Activated naive CD8-positive, alpha-beta T cell treated with anti-CD3 and anti-CD28 coated beads, Interleukin-2, amount 10 ng/mL, durations not matched to agents 7 days and 5 days (primary cell): Measurements from ENCODE around the gene HYAL2. TPM values are rescaled to one million over a fixed set of nuclear protein-coding genes. Genes with fewer than 3 reads are reported as not detected.

Source experiments
- ATAC-seq: fragments of 150-1000 bp; cut with Tn5 transposase; one replicate; pipeline ENCODE4 v1.10.0; 2021; ENCODE audit warnings: low read depth, moderate library complexity
- POLR2A ChIA-PET: fragments of 350-600 bp; sonication (Branson Sonifier 250); formaldehyde crosslinking; loops from one replicate; lab custom pipeline; 2021; ENCODE audit warnings: antibody characterized with exemption; lab: Charles Lee
- DNase-seq: peaks from one replicate; pipeline ENCODE4 v3.0.0; 2021
- H3K27ac Mint-ChIP-seq: one replicate; pipeline ENCODE4 v1.8.0; 2022; ENCODE audit warnings: mild to moderate bottlenecking, mixed read lengths
- H3K27me3 Mint-ChIP-seq: one replicate; pipeline ENCODE4 v1.8.0; 2022; ENCODE audit warnings: mild to moderate bottlenecking, moderate library complexity, mixed read lengths
- H3K36me3 Mint-ChIP-seq: one replicate; pipeline ENCODE4 v1.8.0; 2021; ENCODE audit warnings: mild to moderate bottlenecking, mixed read lengths
- H3K4me1 Mint-ChIP-seq: one replicate; pipeline ENCODE4 v1.8.0; 2021; ENCODE audit warnings: mixed read lengths
- H3K4me3 Mint-ChIP-seq: one replicate; pipeline ENCODE4 v1.8.0; 2022; ENCODE audit warnings: mild to moderate bottlenecking, moderate library complexity, mixed read lengths
- H3K9me3 Mint-ChIP-seq: one replicate; pipeline ENCODE4 v1.8.0; 2021; ENCODE audit warnings: mixed read lengths
- total RNA-seq, 2 experiments: library from RNA; stranded (reverse); gene quantifications; one replicate each; pipeline ENCODE4 v1.2.3, GENCODE V29; 2021

The HYAL2 gene
- total RNA-seq, 2 experiments from 2014 or later, result 4.9 to 5.1 TPM

- peaks cover 37% of the 10 kb centered on the region for H3K4me1 Mint-ChIP-seq
- no peak overlapping the region for H3K27ac Mint-ChIP-seq
- DNase-seq (no peak), ATAC-seq (no peak)
- H3K27me3 Mint-ChIP-seq, result no peaks in the 10 kb centered on the region
- peaks cover 12% of the 10 kb centered on the region for H3K36me3 Mint-ChIP-seq
- H3K9me3 Mint-ChIP-seq, result no peaks in the 10 kb centered on the region
- H3K4me3 Mint-ChIP-seq, result peak overlapping the region; percentile 96
- POLR2A ChIA-PET, result interaction anchor here (1.1 to 5.8 kb wide), 4 partner anchors 15 to 28 kb away, joined by 3 to 45 read pairs (median 6); partner anchors contain the start of genes RASSF1 and TUSC2
These were observed 34.0 kb upstream of the HYAL2 start for GRCh38 chr3:50356553-50356952.

GRCh38 chr3:50355829-50356552 is 33.4 kb upstream of the HYAL2 start:
- ATAC-seq, result no peak
- Mint-ChIP-seq H3K27me3 (no peaks in the 10 kb centered on the region), H3K4me1 (peaks cover 42% of the 10 kb centered on the region), H3K4me3 (peak overlapping the region; percentile 96), H3K9me3 (no peaks in the 10 kb centered on the region), H3K36me3 (peaks cover 12% of the 10 kb centered on the region), H3K27ac (no peak overlapping the region)
- POLR2A ChIA-PET, result interaction anchor here (1.1 to 5.8 kb wide), 3 partner anchors 15 to 28 kb away, joined by 3 to 45 read pairs (median 9); partner anchors contain the start of genes RASSF1 and TUSC2
- no peak for DNase-seq

DNA sequence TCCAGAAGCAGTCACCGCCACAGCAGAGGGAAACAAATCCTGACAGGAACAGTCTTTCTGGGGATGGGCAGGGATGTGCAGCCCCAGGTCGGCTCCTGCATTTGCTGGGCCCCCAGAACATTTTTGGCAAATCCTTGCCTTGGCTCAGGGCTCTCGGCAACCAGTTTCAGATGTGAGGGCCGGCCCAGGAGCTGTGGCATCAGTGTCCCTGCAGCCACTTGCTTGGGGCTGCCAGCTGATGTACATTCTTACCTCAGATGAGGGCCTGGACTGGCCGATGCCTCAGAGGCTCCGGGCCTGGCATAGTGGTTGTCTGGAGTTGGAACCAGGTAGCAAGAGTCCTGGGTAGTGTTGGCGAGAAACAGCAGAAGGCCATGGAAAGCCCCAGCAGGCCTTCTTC is 32.3 kb upstream of the HYAL2 start:
- no peak for ATAC-seq
- no peak for DNase-seq
- peaks cover 47% of the 10 kb centered on the region for H3K4me1 Mint-ChIP-seq
- H3K27me3 Mint-ChIP-seq, result no peaks in the 10 kb centered on the region
- H3K4me3 Mint-ChIP-seq, result no peak overlapping the region
- peaks cover 12% of the 10 kb centered on the region for H3K36me3 Mint-ChIP-seq
- no peaks in the 10 kb centered on the region for H3K9me3 Mint-ChIP-seq
- POLR2A ChIA-PET, result interaction anchor here (1.5 to 7.0 kb wide), 3 partner anchors 11 to 18 kb away, joined by 7 to 82 read pairs (median 45); partner anchors contain the start of gene RASSF1
- H3K27ac Mint-ChIP-seq, result no peak overlapping the region

GRCh38 chr3:50354186-50354764 is 31.7 kb upstream of the HYAL2 start:
- DNase-seq (no peak), ATAC-seq (no peak)
- POLR2A ChIA-PET, result interaction anchor here (1.1 to 7.0 kb wide), 4 partner anchors 10 to 17 kb away, joined by 3 to 82 read pairs (median 26); partner anchors contain the start of gene RASSF1
- H3K36me3 Mint-ChIP-seq, result peaks cover 12% of the 10 kb centered on the region
- H3K4me1 Mint-ChIP-seq, result peaks cover 47% of the 10 kb centered on the region
- H3K27me3 Mint-ChIP-seq, result no peaks in the 10 kb centered on the region
- no peaks in the 10 kb centered on the region for H3K9me3 Mint-ChIP-seq
- H3K27ac Mint-ChIP-seq, result peak overlapping the region; percentile 18
- H3K4me3 Mint-ChIP-seq, result no peak overlapping the region

GRCh38 chr3:50353245-50354004 is 30.9 kb upstream of the HYAL2 start:
- H3K27me3 Mint-ChIP-seq, result no peaks in the 10 kb centered on the region
- ATAC-seq (no peak), DNase-seq (no peak)
- POLR2A ChIA-PET, result interaction anchor here (0.6 to 7.0 kb wide), 7 partner anchors 9 to 248 kb away, joined by 3 to 82 read pairs (median 7); partner anchors contain the start of gene RASSF1
- H3K27ac Mint-ChIP-seq, result no peak overlapping the region
- no peaks in the 10 kb centered on the region for H3K9me3 Mint-ChIP-seq
- peaks cover 50% of the 10 kb centered on the region for H3K4me1 Mint-ChIP-seq
- H3K36me3 Mint-ChIP-seq, result peaks cover 15% of the 10 kb centered on the region
- no peak overlapping the region for H3K4me3 Mint-ChIP-seq

DNA sequence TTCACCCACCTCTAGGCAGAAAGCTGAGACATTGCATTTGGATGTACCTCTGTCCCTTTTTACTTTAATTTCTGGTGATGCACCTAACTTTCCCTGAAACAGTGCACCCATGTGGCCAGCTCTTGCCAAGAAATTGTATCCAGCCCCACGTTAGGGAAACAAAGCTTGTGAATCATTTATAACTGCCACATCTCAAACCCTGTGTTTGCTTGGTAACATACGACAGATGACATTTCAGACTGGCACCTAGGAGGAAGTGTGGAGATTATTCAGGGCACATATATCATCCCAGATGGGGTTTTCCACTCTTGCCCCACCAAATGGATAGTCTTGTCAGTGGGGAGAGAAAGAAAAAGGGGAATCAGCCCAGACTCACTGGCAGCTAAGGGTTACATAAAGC is 30.2 kb upstream of the HYAL2 start:
- no peak for ATAC-seq
- Mint-ChIP-seq H3K27ac (no peak overlapping the region), H3K4me1 (peaks cover 47% of the 10 kb centered on the region), H3K4me3 (no peak overlapping the region), H3K36me3 (peaks cover 16% of the 10 kb centered on the region), H3K27me3 (no peaks in the 10 kb centered on the region), H3K9me3 (no peaks in the 10 kb centered on the region)
- POLR2A ChIA-PET, result interaction anchor here (0.6 to 7.0 kb wide), 7 partner anchors 11 to 258 kb away, joined by 3 to 82 read pairs (median 8); partner anchors contain the start of genes C3orf18, CISH and RASSF1
- DNase-seq, result no peak

- Mint-ChIP-seq H3K9me3 (no peaks in the 10 kb centered on the region), H3K4me1 (peaks cover 41% of the 10 kb centered on the region), H3K4me3 (peak overlapping the region; percentile 90), H3K36me3 (peaks cover 14% of the 10 kb centered on the region), H3K27me3 (no peaks in the 10 kb centered on the region), H3K27ac (peak overlapping the region; percentile 93)
- POLR2A ChIA-PET, result interaction anchor here (1.2 to 7.0 kb wide), 13 partner anchors 8 to 260 kb away, joined by 3 to 110 read pairs (median 12); partner anchors contain the start of genes C3orf18, CISH, HEMK1 and HYAL3
- DNase-seq, result no peak
- no peak for ATAC-seq
These were observed 28.8 kb upstream of the HYAL2 start for GRCh38 chr3:50351323-50351697.

DNA sequence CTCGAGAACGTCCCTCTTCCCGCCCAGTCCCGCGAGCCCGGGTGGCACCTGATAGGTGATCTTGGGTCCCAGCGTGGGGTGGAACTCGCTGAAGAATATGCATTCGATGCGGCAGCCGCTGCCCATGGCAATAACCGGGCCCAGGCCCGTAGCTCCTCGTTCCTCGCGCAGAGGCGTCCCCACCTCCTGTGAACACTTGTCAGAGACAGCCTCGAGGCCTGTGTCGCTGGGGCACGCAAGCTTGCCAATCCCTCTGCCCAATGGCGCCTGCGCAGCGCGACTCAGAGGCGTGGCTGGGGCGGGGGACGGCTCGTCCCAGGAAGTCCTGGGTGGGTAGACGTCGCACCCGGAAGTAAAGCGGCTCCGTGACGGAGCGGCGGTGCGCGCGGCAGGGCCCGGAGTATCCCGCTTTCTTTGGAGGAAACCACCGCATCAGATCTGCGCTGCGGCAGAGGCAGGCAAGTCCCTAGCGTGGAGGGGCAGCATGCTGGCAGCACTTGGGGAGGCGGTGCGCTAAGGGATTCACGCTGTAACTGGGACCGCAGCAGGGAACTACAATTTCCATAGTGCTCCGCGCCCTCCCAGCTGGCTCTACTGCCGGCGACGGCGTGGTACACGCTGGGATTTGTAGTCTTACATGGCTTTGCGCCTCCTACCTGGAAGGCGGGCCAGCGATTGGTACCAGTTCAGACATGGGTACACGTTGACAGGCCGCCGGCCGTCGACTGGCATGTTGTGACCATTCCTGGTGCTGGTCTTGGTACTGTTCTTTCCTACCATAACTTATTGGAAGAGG is 28.2 kb upstream of the HYAL2 start, which contains the start of the genes CYB561D2 and NPRL2:
CYB561D2 (plus strand) TSS at position 336 of the 796 bp plus-strand sequence. CDS start 572 bp downstream, outside the sequence.
NPRL2 (minus strand) TSS at position 249 of the 796 bp plus-strand sequence; CDS start at position 126, 123 bp downstream.
- Mint-ChIP-seq H3K27me3 (no peaks in the 10 kb centered on the region), H3K36me3 (peaks cover 14% of the 10 kb centered on the region), H3K4me3 (peak within 1 kb of the TSS; percentile 90), H3K27ac (peak within 1 kb of the TSS; percentile 93), H3K4me1 (peaks cover 46% of the 10 kb centered on the region), H3K9me3 (no peaks in the 10 kb centered on the region)
- POLR2A ChIA-PET, result interaction anchor here (0.6 to 7.0 kb wide), 19 partner anchors 9 to 260 kb away, joined by 3 to 110 read pairs (median 8); partner anchors contain the start of genes C3orf18, CISH, HEMK1 and HYAL3
- peak; percentile 90 for ATAC-seq
- DNase-seq, result peak; percentile 99

GRCh38 chr3:50350213-50350526 is 27.6 kb upstream of the HYAL2 start:
- POLR2A ChIA-PET, result interaction anchor here (0.6 to 7.0 kb wide), 19 partner anchors 9 to 261 kb away, joined by 3 to 110 read pairs (median 8); partner anchors contain the start of genes C3orf18, CISH, HEMK1 and HYAL3
- Mint-ChIP-seq H3K9me3 (no peaks in the 10 kb centered on the region), H3K36me3 (peaks cover 14% of the 10 kb centered on the region), H3K27me3 (no peaks in the 10 kb centered on the region), H3K27ac (peak overlapping the region; percentile 93), H3K4me1 (peaks cover 48% of the 10 kb centered on the region), H3K4me3 (peak overlapping the region; percentile 90)
- ATAC-seq, result no peak
- no peak for DNase-seq

GRCh38 chr3:50347187-50347813 is 24.8 kb upstream of the HYAL2 start:
- Mint-ChIP-seq H3K4me1 (peaks cover 49% of the 10 kb centered on the region), H3K27me3 (no peaks in the 10 kb centered on the region), H3K9me3 (no peaks in the 10 kb centered on the region), H3K27ac (peak overlapping the region; percentile 42), H3K36me3 (peaks cover 10% of the 10 kb centered on the region), H3K4me3 (peak overlapping the region; percentile 16)
- peak; percentile 5 for ATAC-seq
- DNase-seq, result peak; percentile 77
- POLR2A ChIA-PET, result interaction anchor here (0.5 to 5.6 kb wide), 5 partner anchors 10 to 1153 kb away, joined by 3 to 110 read pairs (median 5); partner anchors contain the start of genes CISH, DCAF1 and TUSC2

DNA sequence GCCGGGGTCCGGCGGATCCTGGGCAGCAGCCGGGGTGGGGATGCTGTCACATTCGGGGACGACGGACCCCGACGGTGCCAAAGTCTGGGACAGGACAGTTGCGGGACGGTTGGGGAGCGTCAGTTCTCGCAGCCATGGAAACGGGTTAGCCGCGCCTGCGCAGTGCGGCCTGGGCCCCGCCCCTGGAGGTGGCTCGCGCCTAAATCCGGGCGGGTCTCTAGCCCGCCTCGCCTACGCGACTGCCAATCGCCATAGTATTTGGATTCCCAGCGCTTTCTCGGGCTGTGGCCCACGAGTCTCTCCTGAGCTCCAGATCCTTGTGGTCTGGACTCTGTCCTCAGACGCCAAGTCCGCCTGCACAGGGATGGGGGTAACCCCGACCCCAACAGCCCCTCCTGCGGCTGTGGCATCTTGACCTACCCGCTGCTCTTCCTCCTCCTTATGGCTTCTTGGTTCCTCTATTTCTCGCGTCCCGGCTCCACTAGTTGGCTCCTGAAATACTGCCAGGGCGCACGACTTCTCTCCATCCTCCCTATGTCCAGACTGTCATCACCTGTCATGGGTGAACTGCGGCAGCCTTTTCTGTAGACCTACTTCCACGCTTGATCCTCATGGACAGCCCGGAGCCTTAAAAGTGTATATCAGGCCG is 23.2 kb upstream of the HYAL2 start, which contains the start of gene ZMYND10:
ZMYND10 (minus strand) TSS at position 147 of the 649 bp plus-strand sequence. CDS start 153 bp downstream, outside the sequence.
- Mint-ChIP-seq H3K36me3 (peaks cover 10% of the 10 kb centered on the region), H3K4me1 (peaks cover 47% of the 10 kb centered on the region), H3K27ac (peak within 1 kb of the TSS; percentile 79), H3K9me3 (no peaks in the 10 kb centered on the region), H3K4me3 (peak within 1 kb of the TSS; percentile 84), H3K27me3 (no peaks in the 10 kb centered on the region)
- POLR2A ChIA-PET, result interaction anchor here (0.5 to 1.4 kb wide), 5 partner anchors 9 to 266 kb away, joined by 3 to 5 read pairs (median 3); partner anchors contain the start of genes CISH, HEMK1 and TUSC2
- ATAC-seq (peak; percentile 10), DNase-seq (peak; percentile 90)
